Gastrocnemius medialis (tissue), 4 donors: ENCODE results near the gene SART3. TPM values are rescaled to one million over a fixed set of nuclear protein-coding genes. Genes with fewer than 3 reads are reported as not detected.

Experiments
- ATAC-seq, 2 donors: fragments of 150-250 bp; one replicate each; pipeline ENCODE4 v1.9.1; 2016
- DNase-seq, 2 donors: peaks; one replicate each; pipeline ENCODE4 v3.0.0-alpha.2; 2019
- H3K27ac ChIP-seq, 4 donors: fragments of 200-600 bp; sonication (generic); 1 replicate in 1 of 4; 2 replicates in 3 of 4; pipeline ENCODE4 v1.5.1; 2016 to 2018; ENCODE audit warnings: mild to moderate bottlenecking in 2 of 4, moderate library complexity in 1 of 4
- H3K27me3 ChIP-seq, 3 donors: fragments of 200-600 bp; sonication (generic) in 2 of 3; 1 replicate in 1 of 3; 2 replicates in 2 of 3; pipeline versions ENCODE4 v1.5.1 to v1.6.0; 2016 to 2019; ENCODE audit warnings: mild to moderate bottlenecking in 1 of 3, moderate library complexity in 1 of 3
- H3K36me3 ChIP-seq, 2 donors: fragments of 200-600 bp; sonication (generic) in 1 of 2; one replicate each; pipeline ENCODE4 v1.5.1; 2017 to 2018
- H3K4me1 ChIP-seq, 2 donors: fragments of 200-600 bp; sonication (generic) in 1 of 2; one replicate each; pipeline ENCODE4 v1.5.1; 2016 to 2017; ENCODE audit warnings: mild to moderate bottlenecking in 2 of 2
- H3K4me3 ChIP-seq, 4 donors: fragments of 200-600 bp; sonication (generic) in 3 of 4; 1 replicate in 1 of 4; 2 replicates in 3 of 4; pipeline ENCODE4 v1.5.1; 2016 to 2019; ENCODE audit warnings: mild to moderate bottlenecking in 2 of 4
- H3K9me3 ChIP-seq, 3 donors: fragments of 200-600 bp; sonication (generic) in 2 of 3; 1 replicate in 1 of 3; 2 replicates in 2 of 3; pipeline ENCODE4 v1.5.1; 2016 to 2019
- POLR2A ChIP-seq, 2 donors: fragments of 450-650 bp; IDR thresholded peaks; one replicate each; pipeline ENCODE4 v1.6.1; 2017; ENCODE audit warnings: antibody characterized with exemption in 2 of 2, mild to moderate bottlenecking in 2 of 2, moderate library complexity in 2 of 2
- in situ Hi-C, 4 donors: fragments of 200-750 bp; cut with MboI; loops; one replicate each; pipeline versions ENCODE4 v1.15.0 to v1.8.0; 2017; ENCODE audit warnings: low sequenced_read_pairs in 4 of 4
- intact Hi-C: fragments of 100-400 bp; cut with DNase I; formaldehyde crosslinking; loops from one replicate; pipeline ENCODE4 v1.15.1; 2023; ENCODE audit warnings: low total_unique reads
- total RNA-seq, 4 donors: library from RNA; depleted of rRNA; stranded (reverse); fragments of >200 nt; gene quantifications; one replicate each; pipeline versions ENCODE4 v1.1.0 to v1.2.3, GENCODE V29; 2016
- TF ChIP-seq, protein P1 (sequence below), 5 experiments: fragments of 450-650 bp in 3 of 5; fragments of 200-600 bp in 2 of 5; sonication (generic) in 2 of 5; IDR thresholded peaks in 4 of 5; conservative IDR thresholded peaks in 1 of 5; 1 replicate in 4 of 5; 2 replicates in 1 of 5; pipeline ENCODE4 v1.5.1; 2016 to 2019; ENCODE audit warnings: antibody characterized with exemption in 5 of 5, mild to moderate bottlenecking in 3 of 5, moderate library complexity in 3 of 5

SART3 gene
- total RNA-seq, 4 donors from 2014 or later = 38.1 to 52.6 (median 51.3) TPM

DNA sequence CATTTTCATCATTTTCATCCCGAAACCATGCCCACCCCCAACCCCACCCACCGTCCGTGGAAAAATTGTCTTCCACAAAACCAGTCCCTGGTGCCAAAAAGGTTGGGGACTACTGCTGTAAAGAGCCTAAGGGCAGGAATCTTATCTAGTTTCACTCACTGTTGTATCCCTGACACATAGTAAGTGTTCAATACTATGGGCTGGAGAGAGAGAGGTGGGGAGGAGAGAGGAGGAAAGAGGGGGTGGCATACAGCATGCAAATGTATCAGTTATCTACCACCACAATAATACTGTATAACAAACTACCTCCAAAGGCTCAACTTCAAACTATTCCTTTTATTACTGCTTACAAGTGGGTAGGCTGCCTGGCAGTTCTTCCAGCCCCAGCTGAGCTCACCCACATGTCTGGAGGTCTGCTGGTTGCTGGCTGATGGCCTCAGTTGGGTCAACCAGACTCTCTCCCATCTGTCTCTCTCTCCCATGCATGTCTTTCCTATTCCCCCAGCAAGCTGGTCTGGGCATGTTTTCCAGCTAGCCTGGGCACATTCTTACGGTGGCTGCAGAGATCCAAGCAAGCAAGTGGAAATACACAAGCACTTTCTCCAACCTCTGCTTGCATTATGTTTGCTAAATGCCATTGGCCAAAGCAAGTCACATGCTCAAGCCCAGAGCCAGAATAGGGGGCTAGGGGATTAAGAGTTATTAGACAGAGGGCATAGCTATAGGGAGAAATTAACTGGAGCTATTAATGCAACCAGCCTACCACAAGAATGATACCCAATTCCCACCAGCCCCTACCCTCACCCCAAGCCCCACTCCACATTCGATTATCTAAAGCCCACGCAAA lies 77.5 kb downstream of the SART3 start:
- H3K4me1 ChIP-seq = no peaks in the 10 kb centered on the region
- H3K27me3 ChIP-seq = peaks cover 0 to 5% (median 4%) of the 10 kb centered on the region in 3 donors
- peaks cover 0 to 3% (median 0%) of the 10 kb centered on the region in 3 donors for H3K9me3 ChIP-seq
- ATAC-seq (no peak), DNase-seq (no peak)
- no peak overlapping the region for H3K4me3 ChIP-seq
- in situ Hi-C loops (no loop called here), intact Hi-C loops (no loop called here)
- H3K27ac ChIP-seq = no peak overlapping the region
- no peak for TF ChIP-seq POLR2A (IDR thresholded peaks at IDR 0.05)
- TF ChIP-seq, protein P1, sequence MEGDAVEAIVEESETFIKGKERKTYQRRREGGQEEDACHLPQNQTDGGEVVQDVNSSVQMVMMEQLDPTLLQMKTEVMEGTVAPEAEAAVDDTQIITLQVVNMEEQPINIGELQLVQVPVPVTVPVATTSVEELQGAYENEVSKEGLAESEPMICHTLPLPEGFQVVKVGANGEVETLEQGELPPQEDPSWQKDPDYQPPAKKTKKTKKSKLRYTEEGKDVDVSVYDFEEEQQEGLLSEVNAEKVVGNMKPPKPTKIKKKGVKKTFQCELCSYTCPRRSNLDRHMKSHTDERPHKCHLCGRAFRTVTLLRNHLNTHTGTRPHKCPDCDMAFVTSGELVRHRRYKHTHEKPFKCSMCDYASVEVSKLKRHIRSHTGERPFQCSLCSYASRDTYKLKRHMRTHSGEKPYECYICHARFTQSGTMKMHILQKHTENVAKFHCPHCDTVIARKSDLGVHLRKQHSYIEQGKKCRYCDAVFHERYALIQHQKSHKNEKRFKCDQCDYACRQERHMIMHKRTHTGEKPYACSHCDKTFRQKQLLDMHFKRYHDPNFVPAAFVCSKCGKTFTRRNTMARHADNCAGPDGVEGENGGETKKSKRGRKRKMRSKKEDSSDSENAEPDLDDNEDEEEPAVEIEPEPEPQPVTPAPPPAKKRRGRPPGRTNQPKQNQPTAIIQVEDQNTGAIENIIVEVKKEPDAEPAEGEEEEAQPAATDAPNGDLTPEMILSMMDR (IDR thresholded peaks at IDR 0.05 in 4 of 5, conservative IDR thresholded peaks at IDR 0.05 in 1 of 5) = no peak
- H3K36me3 ChIP-seq = no peaks in the 10 kb centered on the region

DNA sequence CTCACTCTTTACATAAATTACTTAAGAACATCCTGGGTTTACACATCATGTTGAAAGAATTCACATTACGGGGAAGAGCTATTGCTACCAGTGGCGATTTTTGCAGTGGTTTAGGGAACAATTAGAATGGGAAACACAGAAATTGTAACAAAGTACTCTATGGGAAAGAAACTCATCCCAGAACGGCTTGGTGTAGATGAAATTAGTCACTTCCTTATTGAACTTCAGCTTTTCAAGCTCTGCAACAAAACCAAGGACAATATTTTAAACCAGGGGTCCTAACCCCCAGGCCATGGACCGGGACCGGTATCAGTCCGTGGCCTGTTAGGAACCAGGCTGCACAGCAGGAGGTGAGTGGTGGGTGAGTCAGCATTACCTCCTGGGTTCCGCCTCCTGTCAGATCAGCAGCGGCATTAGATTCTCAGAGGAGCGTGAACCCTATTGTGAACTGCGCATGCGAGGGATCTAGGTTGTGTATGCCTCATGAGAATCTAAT lies 78.2 kb downstream of the SART3 start:
- ATAC-seq = no peak
- peaks cover 0 to 4% (median 3%) of the 10 kb centered on the region in 3 donors for H3K27me3 ChIP-seq
- no peak for TF ChIP-seq POLR2A (IDR thresholded peaks at IDR 0.05)
- TF ChIP-seq, protein P1 (IDR thresholded peaks at IDR 0.05 in 4 of 5, conservative IDR thresholded peaks at IDR 0.05 in 1 of 5) = no peak
- DNase-seq = no peak
- H3K27ac ChIP-seq = no peak overlapping the region
- intact Hi-C loops = no loop called here
- H3K36me3 ChIP-seq = no peaks in the 10 kb centered on the region
- peaks cover 0 to 3% (median 0%) of the 10 kb centered on the region in 3 donors for H3K9me3 ChIP-seq
- in situ Hi-C loops = no loop called here
- H3K4me3 ChIP-seq = no peak overlapping the region
- H3K4me1 ChIP-seq = no peaks in the 10 kb centered on the region

DNA sequence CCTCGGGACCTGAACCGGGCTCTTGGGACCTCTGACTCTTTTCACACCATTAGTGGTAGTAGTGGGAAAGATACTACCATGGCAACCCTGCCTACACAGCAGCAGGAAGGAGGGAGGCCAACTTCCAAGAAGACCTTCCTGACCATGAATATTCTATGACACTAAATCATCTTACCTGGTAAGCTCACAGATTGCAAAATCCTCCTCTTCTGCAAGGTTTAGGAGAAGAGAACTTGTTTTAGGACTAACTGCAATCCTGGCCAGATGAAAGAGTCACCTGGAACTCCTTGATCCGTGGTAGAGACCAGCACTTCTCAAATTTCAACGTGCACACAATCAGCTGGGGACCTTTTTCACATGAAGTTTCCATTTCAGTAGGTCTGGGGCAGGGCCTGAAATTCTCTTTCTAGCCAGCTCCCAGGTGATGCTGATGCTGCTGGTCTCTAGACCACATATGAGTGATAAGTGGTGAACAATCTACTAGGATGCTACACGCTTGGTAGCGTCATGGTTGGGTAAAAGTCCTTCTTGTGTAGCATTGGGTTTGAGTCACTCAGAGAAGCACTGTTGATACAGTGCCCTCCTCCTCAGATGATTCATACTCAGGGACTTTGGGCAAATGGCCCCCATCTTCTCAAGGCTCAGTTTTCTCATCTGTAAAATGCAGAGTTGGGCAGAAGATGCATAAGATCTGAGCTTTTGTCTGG lies 81.5 kb downstream of the SART3 start:
- Histone ChIP-seq H3K9me3 (no peaks in the 10 kb centered on the region), H3K4me3 (no peak overlapping the region), H3K36me3 (no peaks in the 10 kb centered on the region), H3K27ac (no peak overlapping the region), H3K27me3 (peaks cover 0 to 4% (median 0%) of the 10 kb centered on the region in 3 donors), H3K4me1 (no peaks in the 10 kb centered on the region)
- no peak for DNase-seq
- TF ChIP-seq POLR2A (IDR thresholded peaks at IDR 0.05) = no peak
- in situ Hi-C loops (no loop called here), intact Hi-C loops (no loop called here)
- ATAC-seq = no peak

GRCh38 chr12:108478611-108479206 lies 82.3 kb downstream of the SART3 start:
- ATAC-seq = no peak
- intact Hi-C loops = no loop called here
- Histone ChIP-seq H3K27ac (no peak overlapping the region), H3K4me3 (no peak overlapping the region), H3K9me3 (no peaks in the 10 kb centered on the region), H3K36me3 (no peaks in the 10 kb centered on the region), H3K27me3 (peaks cover 0 to 9% (median 0%) of the 10 kb centered on the region in 3 donors), H3K4me1 (no peaks in the 10 kb centered on the region)
- DNase-seq = no peak
- in situ Hi-C loops = no loop called here
- TF ChIP-seq POLR2A (IDR thresholded peaks at IDR 0.05) = no peak
- TF ChIP-seq, protein P1 (IDR thresholded peaks at IDR 0.05 in 4 of 5, conservative IDR thresholded peaks at IDR 0.05 in 1 of 5) = no peak

DNA sequence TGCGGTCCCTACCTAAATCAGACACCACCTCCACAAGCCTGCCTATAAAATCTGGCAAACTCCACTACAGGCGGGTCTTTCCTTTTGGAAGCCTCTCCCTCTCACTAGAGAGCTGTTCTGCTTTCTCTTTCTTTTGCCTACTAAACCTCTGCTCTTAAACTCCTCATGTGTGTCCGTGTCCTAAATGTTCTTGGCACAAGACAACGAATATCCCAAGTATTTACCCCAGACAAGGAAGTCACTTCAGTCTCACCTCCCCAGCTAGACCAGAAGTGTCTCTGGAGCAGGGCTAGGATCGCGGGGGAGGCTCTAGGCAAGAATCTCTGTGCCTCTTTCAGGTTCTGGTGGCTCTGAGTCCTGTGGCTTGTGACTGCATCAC lies 83.1 kb downstream of the SART3 start:
- DNase-seq = no peak
- ATAC-seq = no peak
- TF ChIP-seq, protein P1 (IDR thresholded peaks at IDR 0.05 in 4 of 5, conservative IDR thresholded peaks at IDR 0.05 in 1 of 5) = no peak
- TF ChIP-seq POLR2A (IDR thresholded peaks at IDR 0.05) = no peak
- in situ Hi-C loops (no loop called here), intact Hi-C loops (no loop called here)
- Histone ChIP-seq H3K4me1 (no peaks in the 10 kb centered on the region), H3K9me3 (no peaks in the 10 kb centered on the region), H3K4me3 (no peak overlapping the region), H3K36me3 (no peaks in the 10 kb centered on the region), H3K27me3 (peaks cover 0 to 9% (median 0%) of the 10 kb centered on the region in 3 donors), H3K27ac (no peak overlapping the region)
